Measurements from ENCODE around the gene CHD6.

The CHD6 gene

DNA sequence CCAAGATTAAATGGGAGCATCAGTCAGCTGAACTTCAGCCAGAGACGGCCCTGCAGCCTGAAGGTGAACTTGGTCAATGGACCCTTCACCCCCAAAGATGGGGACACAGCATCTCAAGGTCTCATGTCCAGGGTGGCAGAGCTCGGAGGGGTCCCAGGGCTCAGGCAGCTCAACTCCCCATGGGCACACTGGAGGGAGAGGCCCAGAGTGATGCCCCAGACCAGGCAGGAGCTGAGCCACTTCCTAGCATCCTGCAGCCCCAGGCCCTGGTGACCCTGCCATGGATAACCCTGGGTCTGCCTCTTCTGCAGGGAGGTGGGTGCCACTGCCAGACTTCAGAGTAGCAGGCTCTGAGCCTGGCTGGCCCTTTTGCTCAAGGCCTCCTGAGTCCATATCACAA is 224.1 kb downstream of the CHD6 start:
- no peak for DNase-seq (ENCODE audit: low read depth in 3 of 3)

DNA sequence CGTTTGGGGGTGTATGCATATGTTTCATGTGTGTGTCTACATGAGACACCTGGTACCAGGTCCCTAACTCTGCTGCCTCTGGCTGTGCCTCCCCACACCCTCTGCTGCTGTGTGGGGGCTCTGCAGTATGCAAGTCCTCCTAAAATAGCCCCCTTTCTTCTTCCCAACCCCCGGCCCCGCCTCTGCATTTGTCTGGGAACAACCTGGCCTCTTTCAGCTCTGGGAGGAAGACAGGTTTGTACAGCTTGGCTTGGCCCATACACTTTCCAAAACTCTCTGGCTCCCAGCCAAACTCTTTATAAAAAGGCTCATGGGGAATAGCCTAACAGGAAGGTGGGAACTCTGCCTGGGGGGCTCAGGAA is 224.5 kb downstream of the CHD6 start:
- DNase-seq (ENCODE audit: low read depth in 3 of 3), result no peak

DNA sequence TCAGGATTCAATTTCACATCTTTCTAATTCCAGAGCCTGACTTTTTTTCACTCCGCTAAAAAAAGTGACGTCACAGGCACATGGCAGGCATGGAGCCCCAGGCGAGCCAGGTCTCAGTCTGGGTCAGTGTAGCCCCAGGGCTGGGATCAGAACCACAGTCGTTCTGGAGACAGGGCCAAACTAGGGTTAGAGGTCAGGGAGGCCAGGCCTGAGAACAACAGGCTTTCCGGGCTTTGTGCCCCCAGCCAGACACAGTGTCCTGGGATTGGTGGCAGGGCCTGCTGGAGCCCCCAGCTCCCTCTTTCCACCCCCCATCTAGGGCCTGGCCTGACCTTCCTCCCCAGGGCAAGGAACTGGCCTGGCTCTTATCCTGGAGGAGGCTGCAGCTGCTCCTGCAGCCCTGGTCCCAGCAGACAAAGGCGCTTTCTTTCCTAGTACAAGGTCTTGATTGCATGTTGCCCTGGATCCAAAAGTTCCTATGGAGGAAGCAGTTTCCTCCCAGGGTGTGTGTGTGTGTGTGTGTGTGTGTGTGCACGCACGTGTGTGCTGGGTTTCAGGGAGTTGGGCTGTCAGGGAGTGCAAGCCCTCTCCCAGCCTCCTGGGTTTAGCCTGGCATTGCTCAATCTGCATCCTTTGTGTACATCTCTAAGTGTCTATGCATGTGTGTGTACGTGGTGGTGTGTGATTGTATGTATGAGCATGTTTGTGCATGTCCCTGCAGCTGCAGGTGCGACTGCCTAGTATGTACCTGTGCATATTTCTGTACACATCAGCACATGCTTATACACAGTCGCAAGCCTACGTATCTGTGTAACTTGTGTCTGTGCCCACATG is 225.1 kb downstream of the CHD6 start:
- DNase-seq (ENCODE audit: low read depth in 3 of 3), result no peak

DNA sequence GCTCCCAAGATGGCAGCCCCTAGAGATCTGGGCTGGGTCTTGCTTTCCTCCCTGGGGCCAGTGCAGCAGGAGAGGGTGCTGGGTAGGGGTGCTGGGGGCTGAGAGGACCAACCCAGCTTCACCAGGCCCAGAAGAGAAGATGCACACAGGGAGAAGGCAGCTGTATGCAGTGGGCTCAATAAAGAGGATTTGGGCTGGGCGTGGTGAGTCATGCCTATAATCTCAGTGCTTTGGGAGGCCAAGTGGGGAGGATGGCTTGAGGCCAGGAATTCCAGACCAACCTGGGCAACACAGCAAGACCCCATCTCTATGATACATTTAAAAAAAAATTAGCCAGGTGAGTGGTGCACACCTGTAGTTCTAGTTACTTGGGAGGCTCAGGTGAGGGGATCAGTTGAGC is 225.9 kb downstream of the CHD6 start:
- DNase-seq (ENCODE audit: low read depth in 3 of 3), result no peak

DNA sequence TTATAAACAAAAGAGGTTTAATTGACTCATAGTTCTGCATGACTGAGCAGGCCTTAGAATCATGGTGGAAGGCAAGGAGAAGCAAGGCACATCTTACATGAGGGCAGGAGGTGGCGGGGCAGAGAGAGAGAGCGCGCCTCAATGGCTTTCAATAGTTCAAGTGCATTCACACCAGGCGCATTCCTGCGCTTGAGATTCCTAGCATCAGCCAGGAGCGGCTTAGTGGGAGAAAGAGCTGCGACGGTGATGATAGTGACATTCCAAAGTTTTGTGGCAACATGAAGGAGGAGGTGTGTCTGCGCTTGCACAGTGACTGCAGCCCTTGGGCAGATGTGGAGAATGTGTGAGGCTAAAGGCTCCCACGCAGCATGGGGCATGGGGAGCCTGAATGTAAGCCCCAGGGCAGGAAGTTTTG is 226.6 kb downstream of the CHD6 start:
- no peak for DNase-seq (ENCODE audit: low read depth in 3 of 3)

DNA sequence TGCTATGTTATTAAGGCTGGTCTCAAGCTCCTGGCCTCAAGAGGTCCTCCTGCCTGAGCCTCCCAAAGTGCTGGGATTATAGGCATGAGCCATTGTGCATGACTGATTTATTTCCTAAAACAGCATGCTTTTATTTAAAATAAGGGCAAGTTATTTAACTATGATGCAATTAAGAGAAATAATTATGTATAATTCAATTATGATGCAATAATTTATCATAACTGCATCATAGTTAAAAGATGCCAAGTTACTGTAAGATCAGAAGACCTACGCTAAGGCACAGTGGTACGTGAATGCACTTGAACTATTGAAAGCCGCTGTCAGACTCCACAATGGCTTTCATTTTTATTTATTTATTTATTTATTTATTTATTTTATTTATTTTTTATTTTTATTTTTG is 227.3 kb downstream of the CHD6 start:
- DNase-seq (ENCODE audit: low read depth in 3 of 3), result no peak

DNA sequence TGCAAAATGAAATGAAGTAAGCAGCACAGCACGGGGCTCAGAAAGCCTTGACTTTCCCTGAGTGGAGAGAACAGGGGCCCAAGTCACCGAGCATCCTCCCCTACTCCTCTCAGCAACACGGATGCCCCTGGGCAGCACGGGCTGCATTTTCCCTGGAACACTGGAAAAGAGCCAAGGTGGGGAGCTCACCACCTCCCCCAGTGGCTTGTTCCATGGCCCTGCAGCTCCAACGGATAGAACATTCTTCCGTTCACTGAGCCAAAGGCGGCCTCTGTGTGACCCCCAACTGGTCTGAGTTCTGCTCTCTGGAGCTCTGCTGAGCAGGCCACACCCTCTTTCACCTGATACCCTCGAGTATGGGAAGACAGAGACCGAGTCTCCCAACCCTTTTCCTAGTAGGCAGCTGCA is 230.7 kb downstream of the CHD6 start:
- DNase-seq (ENCODE audit: low read depth in 3 of 3), result no peak

DNA sequence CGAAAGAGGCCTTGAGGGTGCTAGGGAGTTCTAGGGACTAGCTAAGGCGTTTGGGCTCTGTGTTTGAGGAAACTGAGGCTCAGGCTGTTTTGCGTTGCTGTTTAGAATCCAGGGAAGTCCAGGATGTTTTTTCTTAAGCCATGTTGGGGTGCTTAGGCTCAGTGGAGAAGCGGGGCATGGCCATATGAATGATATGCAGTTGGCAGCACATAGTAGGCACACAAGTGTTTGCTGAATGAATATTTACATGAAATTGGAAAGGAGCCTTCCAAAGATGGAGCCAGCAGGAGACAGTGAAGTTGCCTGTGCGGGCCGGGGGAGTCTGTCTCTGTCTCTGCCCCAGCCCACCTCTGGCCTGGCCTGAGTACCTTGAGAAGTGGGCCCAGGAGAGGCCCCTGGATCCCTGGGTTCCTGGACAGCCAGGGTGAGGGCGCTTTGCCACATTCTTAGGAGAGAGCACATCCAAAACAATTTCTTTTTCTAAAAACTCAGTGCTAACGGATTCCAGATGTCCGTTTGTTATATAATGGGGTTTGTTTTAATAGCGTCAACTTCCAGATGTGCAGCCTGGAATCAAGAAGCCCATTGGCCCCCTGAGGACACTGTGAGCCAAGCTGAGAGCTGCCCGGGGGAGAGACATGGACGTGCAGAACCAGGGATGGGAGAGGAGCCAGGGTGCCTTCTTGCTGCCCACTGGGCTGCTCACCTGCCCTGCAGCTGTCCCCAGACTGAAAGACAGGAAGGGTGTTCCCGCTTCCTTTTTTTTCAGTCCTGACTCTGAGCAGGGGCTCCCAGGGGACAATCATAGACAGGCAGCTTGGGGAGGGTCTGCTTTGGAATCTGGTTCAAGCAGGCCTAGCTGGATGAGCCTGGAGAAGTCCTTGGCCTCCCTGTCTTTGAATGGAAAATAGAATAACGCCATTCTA is 231.4 kb downstream of the CHD6 start:
- DNase-seq (ENCODE audit: low read depth in 3 of 3), result no peak

DNA sequence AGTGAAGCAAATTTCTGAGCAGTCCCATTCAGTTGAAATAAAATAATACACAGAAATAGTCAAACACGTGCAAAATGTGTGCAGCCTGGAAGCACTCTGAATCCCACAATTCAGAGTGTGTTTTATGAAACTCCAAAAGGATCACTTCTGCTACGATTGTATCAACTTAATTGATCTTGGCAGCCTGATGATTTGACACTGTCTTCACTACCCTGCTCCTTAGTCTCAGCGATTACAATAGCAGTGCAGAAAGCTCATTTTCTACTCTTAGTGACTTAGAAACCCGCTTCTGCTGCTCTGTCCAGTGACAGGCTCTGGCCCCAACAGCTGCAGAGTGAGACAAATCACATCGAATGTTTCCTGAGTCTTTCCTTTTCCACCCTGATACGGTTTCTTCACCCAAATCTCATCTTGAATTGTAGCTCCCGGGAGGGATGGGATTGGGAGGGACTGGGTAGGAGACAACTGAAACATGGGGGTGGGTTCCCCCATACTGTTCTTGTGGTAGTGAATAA is 235.3 kb downstream of the CHD6 start:
- no peak for DNase-seq (ENCODE audit: low read depth in 3 of 3)

DNA sequence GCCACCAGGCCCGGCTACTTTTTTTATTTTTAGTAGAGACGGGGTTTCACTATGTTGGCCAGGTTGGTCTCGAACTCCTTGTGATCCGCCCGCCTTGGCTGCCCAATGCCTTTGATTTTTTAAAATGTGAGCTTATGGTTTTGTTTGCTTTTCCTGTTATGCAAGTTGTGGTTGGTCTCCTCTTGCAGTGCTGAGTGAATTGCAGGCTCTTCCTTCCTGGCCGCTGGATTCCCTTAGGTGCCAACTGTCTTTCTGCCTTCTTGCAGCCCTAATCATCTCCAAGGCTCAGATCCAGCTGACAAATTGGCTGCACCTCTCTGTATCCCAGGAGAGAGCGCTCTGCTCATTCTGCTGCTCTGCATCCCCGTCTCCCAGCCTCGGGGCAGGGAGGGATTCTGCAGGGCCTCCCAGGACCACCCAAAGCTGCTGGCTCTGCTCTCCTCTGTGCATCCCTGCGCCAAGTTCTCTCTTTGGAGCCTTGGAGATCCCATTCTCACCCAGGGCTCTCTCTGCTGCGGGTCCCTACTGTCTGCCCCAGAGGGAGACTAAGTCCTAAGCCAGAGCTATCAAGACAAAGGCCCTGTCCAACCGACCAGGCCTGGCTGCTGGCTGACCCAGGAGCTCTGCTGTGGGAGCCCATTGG is 237.5 kb downstream of the CHD6 start:
- DNase-seq (ENCODE audit: low read depth in 3 of 3), result no peak

DNA sequence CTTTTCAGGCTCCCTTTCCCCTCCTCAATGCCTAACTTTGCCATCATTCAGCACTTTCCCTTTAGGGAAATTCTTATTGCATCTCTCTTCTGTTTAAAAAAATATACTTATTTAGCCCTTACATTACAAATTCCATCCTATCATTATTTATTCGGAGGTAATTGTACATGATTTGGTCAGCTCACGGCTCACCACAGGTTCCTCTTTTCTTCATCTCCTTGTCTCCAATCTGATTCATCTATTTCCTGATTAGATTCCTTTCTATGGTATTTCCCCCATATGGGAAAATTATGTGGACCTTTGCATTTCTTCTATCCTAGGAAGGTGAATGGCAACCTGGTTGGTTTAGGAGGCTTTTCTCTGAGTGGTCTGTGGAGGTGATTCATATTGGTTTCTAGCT is 238.6 kb downstream of the CHD6 start:
- DNase-seq (ENCODE audit: low read depth in 3 of 3), result no peak

DNA sequence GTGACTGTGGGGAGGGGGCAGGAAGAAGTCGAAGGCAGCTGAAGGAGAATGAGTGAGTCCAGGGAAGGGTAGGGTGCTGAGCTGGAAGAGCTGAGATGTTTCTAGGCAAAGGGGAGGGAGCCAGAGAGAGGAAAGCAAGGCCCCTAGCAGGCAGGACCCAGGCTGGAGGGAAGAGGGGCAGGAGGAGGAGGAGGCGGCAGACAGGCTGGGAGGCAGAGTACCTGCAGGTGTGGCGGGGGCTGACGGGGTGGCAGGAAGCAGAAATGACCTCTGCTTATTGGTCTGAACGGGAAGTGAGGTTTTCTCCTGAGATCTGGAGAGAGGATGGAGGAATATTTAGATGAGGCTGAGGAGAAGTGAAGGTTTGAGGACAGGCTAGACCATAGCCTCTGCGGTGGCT is 240.9 kb downstream of the CHD6 start:
- no peak for DNase-seq (ENCODE audit: low read depth in 3 of 3)

DNA sequence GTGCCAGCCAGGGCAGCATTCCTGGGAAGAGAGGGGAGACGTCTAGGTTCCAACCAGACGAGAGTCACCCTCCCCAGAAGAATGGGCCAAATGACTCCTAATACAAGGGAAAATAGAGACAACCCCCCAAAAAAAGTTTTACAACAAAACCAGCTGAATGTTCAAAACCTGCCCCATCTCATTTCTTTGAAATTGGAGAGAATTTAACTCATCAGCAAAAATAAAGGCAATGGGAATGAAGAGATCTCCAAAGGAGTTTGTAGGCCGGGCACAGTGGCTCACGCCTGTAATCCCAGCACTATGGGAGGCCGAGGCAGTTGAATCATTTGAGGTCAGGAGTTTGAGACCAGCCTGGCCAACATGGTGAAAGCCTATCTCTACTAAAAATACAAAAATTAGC is 241.8 kb downstream of the CHD6 start:
- no peak for DNase-seq (ENCODE audit: low read depth in 3 of 3)

DNA sequence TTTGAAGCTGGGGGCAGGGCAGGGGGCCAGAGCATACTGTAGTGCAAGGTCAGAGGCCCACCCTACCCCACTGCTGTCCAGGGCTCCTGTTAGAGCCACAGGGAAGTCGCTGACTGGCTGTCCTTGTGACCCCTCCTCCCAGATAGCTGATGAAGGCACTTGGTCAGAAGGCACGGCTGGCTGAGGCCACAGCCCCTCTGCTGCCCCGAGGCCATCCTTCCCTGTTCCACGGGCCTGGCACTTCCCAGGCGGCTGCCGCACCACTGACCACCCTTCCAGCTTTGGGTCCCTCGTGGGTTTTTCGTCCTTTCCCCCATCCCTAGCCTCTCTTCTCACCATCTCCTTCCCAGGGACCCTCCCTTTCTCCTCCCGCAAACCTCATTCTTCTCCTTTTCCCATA is 242.3 kb downstream of the CHD6 start:
- no peak for DNase-seq (ENCODE audit: low read depth in 3 of 3)

DNA sequence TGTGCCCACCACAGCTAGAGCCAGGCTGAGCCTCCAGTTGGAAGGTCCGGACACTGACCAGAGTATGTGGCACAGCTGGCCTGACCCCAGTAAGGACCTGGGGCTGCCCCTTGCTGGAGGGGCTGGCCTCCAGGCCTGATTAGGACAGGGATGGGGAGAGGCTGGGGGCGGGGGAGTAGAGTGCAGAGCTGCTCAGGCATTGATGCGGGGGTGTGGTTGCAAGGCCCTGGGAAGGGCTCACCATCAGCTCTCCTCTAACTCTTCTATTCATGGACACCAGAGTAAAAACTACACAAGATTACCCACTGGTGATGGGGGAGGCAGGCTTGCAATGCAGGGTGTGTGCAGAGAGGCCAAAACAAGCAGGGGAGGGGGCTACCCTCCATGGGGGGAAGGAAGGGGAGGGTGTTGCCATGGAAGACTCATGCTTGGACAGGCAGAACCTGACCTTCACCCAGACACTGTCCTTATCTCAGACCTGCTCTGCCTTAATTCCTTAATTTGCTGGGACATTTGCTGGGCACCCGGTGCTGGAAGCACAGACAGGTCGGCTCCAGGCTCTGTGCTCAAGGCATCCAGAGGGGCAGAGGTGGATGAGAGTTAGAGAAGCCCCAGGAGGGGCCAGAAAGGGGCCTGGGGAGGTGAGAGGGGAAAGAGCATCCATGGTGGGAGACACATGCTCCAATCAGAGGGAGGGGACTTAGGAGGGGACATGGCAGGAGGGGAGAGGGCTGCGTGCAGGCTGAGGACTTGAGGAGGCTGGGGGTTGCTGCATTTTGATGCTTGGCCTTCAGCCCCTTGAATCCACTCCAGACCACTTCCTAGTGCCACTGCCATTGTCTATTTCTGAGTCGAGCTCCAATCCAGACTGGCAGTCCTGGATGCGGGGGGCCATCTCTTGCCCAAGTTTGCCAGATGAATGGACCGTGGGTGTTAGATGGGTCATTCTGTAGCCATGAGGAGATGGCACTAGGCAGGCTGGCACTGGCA is 244.0 kb downstream of the CHD6 start:
- DNase-seq (ENCODE audit: low read depth in 3 of 3), result no peak

DNA sequence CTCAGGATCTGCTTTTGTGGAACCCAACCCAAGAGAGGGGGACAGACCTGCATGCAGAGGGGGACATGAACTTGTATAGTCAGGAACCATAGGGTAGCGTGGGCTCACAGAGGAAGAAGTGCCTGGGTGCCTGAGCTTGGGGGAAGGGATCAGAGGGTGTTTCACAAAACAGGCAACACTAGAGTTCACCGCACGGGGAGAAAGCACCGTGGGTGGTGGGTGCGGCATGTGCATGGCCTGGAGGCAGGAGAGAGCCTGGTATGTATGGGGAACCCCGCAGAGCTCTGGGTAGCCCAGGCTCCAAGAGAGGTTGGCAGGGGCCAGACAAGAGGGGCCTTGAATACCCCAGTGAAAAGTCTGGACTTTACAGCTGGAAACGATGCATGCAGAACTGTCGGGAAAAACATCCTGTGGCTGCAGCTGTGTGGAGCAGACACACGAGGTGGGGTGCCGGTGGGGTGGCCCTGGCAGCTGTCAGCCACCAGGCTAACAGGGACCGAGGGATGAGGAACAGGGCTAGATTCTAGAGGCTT is 244.9 kb downstream of the CHD6 start:
- DNase-seq (ENCODE audit: low read depth in 3 of 3), result no peak

DNA sequence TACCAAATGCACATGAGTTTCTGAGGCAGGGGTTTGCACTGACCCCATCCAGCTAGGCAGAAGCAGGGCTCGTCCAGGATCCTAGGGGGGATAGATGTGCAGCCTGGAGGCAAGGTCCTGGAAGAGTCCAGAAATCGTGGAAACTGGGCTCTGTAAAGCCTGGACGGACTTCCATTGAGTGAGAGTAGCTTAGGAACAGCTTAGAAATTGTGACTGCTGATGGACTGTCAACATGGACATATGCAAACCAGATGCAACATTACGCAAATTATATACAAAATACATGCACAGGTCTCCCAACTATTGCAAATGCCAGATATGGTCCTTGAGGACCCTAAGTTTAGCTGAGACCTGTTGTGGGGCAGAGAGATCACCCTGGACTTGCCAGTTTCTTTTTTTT is 246.8 kb downstream of the CHD6 start:
- no peak for DNase-seq (ENCODE audit: low read depth in 3 of 3)

DNA sequence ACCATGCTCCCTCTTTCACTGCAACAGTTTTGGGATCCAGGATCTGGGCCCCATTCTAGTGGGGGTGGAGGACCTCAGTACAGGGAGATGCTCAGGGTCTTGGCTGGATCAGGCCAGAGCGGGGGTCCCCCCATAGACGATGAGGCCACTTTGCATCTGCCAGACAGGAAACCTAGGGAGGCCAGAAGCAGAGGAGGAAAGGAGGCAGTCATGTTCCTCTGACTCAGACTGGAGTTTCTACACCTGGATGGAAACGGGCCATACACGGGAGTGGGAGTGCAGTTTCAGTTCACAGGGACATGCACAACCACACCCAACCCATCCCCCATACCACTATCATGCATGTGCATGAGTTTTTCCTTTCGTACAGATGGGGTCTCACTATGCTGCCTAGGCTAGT is 248.0 kb downstream of the CHD6 start:
- DNase-seq (ENCODE audit: low read depth in 3 of 3), result no peak

DNA sequence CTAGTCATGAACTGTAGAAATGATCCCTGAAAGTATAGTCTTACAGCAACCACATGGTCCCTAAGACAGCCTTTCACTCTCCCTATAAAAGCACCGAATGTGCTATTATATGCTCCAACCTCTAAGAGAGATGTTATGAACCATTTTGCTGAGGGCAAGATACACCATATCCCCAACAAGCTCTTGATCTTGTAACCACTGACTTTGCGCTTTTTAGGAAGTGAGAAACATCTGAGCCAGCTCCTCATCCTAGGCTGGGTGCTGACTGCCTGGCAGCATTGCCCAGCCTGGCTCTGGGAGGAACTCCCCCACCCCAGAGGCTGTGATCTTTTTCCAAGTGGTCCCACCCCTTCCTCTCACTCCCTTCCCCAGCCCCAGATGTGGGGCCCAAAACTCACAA is 248.5 kb downstream of the CHD6 start:
- DNase-seq (ENCODE audit: low read depth in 3 of 3), result no peak

DNA sequence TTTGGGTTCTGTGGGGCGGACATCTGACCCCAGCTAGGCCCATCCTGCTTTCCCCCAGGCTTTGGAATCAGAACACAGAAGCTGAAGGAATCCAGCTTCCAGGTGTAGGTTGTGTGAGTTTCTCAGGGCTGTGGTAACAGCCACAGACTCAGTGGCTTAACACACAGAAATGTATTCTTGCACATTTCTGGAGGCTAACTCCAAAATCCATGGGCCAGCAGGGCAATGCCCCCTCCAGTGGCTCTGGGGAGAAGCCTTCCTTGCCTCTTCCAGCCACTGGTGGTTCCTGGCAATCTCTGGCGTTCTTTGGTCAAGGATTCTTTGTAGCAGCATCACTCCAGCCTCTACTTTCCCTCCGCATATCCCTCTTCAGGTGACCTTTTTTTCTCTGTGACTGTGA is 250.2 kb downstream of the CHD6 start:
- no peak for DNase-seq (ENCODE audit: low read depth in 3 of 3)

DNA sequence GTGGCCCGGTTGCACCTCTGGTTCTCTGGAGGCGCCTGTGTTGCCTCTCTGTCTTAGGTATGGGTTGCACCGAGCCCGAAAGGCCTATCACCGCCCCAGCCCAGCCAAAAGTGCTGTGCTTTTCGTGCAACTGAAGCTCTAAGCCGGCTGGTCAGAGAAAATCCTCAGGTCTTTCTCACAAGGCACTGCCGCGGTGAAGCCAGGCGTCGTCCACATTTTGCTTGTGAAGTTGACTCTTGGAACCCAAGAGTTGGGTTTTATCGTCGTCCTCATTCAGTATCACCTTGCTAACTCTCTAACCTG is 250.8 kb downstream of the CHD6 start:
- no peak for DNase-seq (ENCODE audit: low read depth in 3 of 3)
